GM19025 (cell line): ENCODE measurements around the gene ANKFY1.
"Not testable (repeated sequence)": the region's sequence is repeated elsewhere in the genome, so short reads cannot be mapped to it uniquely, and the experiment has no call there.

Source experiments
- ATAC-seq: cut with Tn5 transposase; IDR thresholded peaks from one replicate; pipeline ENCODE4 v1.9.1; 2021; ENCODE audit warnings: mild to moderate bottlenecking, low read depth, moderate library complexity; ENCODE audit not compliant: unreplicated experiment

The ANKFY1 gene

DNA sequence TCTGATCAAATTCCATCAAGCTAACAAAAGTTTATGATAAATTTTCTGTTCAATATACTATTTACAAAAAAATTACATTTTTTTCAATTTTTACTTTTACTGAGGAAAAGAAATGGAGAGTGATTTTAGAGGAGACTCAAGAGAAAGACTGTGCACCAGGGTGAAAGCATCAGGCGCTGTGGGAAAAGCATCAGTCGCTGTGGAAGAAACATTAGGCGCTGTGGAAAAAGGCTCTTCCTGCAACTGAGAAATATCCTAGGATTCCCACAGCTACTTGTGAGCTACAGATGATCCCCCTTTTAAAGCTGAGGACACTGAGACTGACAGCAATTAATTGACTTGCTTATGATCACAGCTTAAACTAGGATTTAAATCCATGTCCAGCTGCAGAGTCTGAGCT, 4.9 kb downstream of the ANKFY1 start:
- no peak for ATAC-seq

DNA sequence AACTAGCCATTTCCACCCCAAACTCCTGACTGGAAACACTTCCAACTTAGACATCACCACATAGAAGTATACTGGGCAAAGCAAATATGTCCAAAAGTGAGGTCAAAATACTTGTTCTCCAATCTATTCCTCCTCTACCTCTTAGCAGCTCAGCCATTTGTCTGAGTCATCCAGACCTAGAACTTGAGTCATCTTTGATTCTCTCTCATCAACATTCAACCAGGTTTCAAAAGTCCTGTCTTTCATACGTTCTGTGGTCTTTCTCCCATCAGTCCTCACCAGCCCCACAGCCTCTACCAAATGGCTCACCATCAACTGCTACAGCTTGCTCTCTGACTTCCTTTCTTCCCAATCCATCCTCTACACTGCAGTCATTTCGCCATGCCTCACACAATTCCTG, 6.8 kb downstream of the ANKFY1 start:
- ATAC-seq, result no peak

DNA sequence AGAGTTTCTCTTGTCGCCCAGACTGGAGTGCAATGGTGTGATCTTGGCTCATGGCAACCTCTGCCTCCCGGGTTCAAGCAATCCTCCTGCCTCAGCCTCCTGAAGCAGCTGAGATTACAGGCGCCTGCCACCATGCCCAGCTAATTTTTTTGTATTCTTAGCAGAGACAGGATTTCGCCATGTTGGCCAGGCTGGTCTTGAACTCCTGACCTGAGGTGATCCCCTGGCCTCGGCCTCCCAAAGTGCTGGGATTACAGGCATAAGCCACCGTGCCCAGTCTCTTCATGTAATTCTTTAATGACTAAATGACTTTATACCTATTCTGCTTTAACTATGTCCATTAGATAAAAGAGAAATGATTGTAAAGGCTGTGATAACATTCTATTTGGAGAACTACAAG, 8.5 kb downstream of the ANKFY1 start:
- not testable (repeated sequence) for ATAC-seq

DNA sequence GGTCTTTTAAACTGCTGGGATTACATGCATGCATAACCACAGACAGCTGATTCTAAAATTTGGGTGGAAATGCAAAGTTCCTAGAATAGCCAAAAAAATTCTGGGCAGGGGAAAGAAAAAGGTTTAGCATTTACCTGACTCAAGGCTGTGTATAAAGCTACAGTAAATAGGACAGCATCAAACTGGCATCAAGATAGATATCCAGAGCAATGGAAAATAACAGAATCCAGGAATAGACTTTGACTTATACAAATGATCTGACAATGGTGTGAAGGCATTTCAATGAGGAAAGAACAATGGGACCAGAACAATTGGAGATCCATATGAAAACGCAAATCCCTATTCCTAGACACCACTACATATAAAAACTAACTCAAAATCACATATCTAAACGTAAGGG, 12.9 kb downstream of the ANKFY1 start:
- ATAC-seq, result no peak

DNA sequence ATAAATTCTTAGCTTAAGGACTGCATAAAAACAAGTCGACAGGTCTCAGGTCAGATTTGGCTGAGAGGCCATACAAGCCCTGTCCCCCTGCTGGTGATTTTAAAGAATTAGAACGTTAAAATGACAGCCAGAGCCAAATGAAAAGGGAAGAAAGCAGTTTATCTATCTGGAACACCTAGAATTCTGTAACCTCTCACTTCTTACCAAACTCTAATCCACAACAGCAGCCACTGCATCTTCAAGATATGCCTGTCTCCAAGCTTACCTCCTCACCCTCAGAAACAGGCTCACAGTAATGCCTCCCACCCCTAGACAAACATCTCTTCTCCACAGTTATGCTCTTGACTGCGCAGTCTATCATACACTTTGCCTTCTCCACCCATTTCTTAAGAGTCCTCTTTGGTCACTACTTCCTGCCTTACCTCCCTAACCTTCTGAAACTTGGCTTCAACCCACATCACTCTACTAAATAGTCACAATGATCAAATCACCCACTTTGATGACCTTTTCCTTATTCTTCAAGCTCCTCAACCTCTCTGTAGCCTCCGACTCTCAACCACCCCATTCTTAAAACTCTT, 14.2 kb downstream of the ANKFY1 start:
- no peak for ATAC-seq

DNA sequence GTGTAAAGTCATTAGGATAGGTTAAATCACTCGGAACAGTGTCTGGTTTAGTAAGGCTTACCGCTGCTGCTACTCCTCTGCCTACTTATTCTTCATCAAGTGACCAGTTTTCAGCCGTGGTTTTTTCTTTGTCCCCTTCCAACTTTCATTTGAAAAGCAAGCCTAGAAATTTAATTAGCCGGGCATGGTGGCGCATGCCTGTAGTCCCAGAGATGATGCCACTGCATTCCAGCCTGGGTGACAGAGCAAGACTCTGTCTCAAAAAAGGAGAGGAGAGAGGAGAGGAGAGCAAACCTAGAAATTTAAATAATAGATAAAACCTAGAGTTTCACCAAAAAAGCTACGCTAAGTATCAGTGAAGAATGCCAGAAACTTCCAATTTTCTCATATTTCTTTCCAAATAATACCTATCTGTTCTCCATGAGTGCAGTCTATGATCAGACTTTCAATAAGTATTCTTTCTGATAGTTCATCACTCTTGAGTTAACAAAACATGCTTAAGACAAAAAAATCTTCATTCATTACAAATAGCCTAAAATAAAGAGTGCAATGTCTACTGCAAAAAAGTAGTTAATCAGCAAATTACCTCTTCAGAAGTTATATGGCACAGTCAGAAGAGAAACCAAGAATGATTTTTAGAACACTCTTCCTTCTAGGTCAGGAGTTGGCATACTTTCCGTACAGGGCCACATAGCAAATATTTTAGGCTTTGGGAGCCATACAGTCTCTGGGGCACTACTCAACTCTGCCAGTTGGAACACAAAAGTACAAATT, 15.1 kb downstream of the ANKFY1 start:
- ATAC-seq, result no peak

DNA sequence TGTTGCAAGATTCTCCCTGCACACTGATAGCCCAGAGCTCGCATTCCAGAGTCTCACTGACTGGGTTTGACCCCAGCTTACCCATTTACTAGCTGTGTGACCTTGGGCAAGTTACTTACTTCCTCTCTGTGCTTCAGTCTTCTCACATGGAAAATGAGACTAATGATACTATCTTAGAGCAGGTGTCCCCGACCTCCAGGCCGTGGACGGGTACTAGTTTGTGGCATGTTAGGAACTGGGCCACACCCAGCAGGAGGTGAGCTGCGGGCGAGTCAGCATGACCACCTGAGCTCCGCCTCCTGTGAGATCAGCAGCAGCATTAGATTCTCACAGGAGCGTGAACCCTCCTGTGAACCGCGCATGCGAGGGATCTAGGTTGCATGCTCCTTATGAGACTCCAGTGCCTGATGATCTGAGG, 15.8 kb downstream of the ANKFY1 start:
- ATAC-seq, result no peak

DNA sequence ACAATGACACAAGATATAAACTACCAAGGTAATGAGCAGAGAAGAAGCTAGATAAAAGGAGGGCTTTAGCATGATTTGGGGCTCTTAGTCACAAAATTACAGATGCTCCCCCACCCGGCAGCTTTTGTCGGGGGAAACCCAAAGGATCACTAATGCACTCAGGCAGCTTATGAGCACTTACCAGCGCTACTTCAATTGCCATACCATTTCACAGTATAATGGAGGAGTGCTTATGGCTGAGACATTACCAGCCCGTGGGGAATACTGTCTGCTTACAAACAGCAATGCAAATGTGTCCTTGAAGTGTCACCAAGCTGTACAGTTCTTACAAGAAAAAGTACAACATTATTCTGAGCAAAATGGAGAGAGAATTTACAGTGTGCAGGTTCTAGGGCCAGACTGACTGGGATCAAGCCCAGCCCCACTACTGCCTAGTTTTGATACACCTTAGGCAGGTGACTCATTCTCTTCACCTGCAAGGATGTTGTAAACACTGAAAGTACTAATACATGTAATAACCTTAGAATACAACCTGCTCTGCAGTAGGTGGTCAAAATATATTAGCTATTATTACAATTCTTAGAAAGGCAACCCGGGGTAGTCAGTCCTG, 16.3 kb downstream of the ANKFY1 start:
- no peak for ATAC-seq

DNA sequence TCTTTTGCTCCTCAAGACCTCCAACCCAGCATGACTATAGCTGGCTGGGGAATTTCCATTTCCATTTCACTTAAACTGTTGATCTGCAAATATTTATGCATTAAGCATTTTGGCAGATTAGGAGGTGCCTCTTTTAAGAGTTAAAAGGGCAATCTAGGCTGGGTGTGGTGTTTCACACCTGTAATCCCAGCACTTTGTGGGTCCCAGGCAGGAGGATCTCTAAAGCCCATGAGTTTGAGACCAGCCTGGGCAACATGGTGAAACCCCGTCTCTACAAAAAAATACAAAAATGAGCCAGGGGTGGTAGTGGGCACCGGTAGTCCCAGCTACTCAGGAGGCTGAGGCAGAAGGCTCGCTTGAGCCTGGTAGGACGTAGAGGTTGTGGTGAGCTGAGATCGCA, 17.1 kb downstream of the ANKFY1 start:
- no peak for ATAC-seq

DNA sequence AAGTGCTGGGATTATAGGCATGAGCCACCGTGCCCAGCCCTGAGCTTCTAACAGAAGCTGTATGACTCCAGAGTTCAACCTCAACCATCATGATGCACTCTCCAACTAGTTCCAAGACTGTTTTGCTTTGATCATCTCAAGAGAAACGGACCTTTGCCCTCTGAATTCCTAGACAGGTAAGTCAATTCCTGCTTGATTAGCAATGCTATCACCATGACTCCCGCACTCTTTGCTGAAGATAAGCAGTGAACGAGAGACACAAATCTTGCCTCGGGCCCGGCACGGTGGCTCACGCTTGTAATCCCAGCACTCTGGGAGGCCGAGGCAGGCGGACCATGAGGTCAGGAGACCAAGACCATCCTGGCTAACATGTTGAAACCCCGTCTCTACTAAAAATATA, 22.2 kb downstream of the ANKFY1 start:
- ATAC-seq, result no peak

DNA sequence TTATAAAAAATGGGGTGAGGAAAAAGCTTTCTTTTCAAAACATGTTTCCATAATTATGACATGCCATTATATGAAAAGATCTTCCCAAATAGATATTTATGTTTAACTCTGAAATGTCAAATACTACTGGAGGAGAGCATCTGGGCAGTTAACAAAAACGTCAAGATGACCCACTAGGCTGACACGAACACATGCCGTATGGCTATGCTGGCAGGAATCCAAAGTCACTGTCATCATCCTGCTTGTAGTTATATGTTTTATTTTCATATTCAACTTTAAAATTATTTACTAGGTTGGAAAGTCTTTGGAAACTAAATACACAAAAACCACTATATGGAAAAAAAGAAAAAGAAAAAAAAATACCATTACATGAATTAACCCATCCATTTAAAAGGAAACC, 27.3 kb downstream of the ANKFY1 start:
- ATAC-seq, result no peak

DNA sequence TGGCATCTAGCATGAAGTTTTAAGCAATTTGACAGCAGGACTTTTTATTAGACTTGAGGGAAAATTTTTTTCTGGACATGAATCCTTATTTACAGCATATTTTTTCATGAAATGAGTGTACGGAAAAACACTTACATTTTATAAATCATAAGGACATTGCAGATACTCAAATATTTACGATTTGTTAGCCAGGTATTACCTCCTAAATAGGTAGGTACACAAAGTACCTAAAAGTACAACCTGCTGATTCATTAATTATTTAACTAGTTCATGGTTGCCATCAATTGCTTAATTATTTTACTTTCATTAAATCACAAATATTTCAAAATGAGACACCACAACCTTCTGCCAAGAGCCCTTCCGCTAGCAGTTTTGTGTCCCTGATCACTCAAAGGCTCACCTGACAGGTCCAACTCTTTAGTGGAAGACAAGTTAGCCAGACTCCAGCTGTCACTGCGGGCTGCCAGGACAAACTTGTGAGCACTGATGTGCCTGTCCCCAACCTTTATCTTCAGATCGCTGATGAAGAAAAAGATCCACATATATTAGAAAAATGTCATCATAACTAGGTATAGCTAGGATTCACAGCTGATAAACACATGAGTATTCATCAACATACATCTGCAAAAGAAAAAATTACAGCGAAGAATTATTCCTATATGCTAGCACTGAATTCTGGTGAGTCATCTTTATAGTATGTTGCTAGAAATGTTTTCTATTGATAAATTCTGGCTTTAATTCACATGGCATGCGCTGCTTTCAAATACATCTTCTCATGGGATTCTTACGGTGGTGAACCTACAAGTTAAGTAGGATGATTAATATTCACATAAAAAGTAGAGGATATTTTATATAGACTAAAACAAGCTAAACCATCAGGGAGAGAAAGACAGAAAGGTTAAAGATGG, 28.2 kb downstream of the ANKFY1 start:
- no peak for ATAC-seq

DNA sequence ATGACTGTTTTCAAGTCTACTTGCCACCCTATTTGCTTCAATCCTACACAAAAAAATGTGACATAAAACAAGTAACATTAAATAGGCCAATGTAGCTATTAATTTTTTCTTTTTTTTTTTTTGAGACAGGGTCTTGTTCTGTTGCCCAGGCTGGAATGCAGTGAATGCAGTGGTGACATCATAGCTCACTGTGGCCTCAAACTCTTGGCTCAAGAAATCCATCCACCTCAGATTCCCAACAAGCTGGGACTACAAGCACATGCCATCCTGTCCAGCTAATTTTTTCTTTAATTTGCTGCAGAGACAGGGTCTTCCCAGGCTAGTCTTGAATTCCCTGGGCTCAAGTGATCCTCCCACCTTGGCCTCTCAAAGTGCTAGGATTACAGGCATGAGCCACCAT, 29.4 kb downstream of the ANKFY1 start:
- no peak for ATAC-seq

DNA sequence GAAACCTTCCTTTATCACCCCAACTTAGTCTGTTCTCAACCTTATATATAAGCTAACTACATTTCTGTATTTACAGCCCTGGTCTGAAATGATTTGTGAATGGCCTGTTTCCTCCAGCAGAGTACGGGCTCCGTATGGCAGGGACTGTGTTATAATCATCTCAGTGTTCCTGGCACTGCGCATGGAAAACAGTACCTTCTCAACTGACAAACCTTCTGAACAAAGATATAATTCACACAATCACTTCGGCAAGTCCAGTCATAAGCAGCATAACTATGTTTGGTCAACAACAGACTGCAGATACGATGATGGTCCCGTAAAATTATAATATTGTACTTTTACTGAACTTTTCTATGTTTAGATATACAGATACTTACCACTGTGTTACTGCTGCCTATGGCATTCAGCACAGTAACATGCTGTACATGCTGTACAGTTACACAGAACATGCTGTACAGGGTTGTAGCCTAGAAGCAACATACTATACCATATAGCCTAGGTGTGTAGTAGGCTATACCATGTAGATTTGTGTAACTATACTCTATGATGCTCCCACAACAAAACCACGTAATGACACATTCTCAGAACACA, 30.0 kb downstream of the ANKFY1 start:
- no peak for ATAC-seq

DNA sequence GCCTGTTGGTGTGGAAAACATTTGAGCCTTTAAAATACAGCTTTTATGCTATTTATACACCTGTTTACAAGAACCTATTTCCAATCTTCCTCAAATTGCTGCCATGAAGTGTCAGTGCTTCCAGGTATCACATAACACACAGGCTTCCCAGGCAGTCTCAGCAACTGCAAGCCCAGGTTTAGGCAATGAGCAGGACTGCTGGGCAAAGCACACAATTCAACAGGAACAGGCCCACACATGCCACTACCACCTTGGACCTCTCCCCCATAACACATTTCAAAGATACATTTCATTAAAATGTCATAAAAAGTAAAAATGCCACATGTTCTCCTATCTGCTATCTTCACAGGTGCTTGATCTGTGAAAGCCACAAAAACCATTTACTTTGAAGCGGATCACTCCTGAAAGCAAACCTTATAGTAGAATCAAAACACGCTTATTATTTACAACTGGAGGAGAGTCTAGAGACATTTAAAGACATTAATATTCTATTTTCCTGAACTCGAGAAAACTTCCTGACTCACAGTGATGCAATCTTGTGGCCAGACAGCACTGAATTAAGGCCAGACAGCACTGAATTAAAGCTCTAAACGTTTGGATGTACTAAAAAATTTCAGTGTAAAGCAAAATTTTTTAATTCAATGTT, 31.5 kb downstream of the ANKFY1 start:
- ATAC-seq, result no peak

DNA sequence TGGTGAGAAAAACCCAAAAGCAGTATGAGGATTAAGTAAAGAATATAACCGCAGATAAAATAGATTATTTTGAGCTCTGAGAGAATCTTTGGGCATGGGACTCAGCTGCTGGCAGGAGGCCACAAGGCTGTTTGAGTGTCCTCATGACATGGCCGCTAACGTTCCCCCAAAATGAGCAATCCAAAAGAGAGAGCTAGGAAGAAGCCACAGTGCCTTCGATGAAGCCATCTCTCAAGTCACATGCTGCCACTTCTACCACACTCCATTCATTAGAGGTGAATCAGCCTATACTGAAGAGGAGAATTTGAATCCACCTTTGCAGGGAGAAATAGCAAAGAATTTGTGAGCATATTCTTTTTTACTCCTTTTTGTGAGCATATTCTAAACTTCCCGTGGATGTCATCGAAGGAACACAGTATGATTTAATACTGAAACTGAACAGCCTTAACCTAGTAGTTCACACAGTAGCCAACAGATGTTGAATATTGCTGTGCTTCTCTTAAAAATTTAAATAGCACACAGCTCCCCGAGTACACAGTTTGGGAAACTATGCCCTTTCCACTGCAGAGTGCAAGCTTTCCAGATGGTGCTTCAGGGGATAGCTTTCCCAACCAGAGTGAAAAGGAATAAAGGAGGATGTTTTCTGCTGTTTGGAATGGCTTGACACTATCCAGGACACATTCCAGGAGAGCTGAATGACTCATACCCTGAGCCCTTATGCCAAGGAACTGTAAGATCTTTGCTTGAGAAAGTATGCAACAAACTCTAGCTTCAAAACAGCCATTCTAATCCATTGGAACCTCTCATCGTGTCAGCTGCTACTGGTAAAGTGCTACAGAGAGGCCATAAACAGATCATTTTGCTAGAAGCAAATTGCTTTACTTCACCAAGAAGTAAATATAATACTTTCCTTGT, 33.9 kb downstream of the ANKFY1 start:
- ATAC-seq, result no peak

DNA sequence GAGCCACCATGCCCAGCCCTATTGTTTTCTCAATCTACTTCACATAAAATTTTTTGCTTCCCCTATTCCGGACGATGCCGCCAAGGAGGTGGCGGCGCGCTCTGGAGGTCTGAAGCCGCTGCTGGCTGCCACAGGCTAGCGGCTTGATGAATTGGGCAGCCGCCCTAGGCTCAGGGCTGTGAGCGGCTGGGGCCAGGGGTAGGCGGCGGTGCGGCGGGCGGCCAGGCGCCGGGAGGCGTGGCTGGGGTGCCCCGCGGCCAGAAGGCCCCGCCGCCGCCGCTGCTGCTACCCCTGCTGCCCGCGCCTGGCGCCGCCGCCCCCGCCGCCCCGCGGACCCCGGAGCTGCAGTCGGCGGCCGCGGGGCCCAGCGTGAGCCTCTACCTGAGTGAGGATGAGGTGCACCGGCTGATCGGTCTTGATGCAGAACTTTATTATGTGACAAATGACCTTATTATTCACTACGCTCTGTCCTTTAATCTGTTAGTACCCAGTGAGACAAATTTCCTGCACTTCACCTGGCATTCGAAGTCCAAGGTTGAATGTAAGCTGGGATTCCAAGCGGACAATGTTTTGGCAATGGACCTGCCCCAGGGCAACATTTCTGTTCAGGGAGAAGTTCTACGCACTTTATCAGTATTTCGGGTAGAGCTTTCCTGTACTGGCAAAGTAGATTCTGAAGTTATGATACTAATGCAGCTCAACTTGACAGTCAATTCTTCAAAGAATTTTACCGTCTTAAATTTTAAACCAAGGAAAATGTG, 41.7 kb downstream of the ANKFY1 start:
- no peak for ATAC-seq

DNA sequence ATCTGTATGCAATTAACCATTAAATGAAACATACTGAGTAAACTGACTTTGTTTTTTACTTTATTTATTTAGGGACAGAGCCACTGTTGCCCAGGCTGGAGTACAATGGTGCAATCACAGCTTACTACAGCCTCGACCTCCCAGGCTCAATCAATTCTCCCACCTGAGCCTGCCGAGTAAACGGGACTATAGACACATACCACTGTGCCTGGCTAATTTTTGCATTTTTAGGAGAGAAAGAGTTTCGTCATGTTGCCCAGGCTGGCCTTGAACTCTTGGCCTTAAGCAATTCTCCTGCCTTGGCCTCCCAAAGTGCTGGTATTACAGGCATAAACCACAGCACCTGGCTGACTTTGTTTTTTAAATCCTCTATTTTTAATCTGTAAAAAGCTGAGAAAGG, 42.6 kb downstream of the ANKFY1 start:
- no peak for ATAC-seq
